SJCRH30 (cell line): ENCODE results near the gene NTM. TPM values are rescaled to one million over a fixed set of nuclear protein-coding genes. Genes with fewer than 3 reads are reported as not detected.

ENCODE experiments used
- DNase-seq, 2 experiments: peaks; one replicate each; pipeline ENCODE4 v3.0.0-alpha.2; 2015 to 2020
- H3K27ac ChIP-seq: fragments of 250-450 bp; sonication (Bioruptor Pico); 2 replicates; pipeline ENCODE4 v1.5.1; 2020; ENCODE audit warnings: mild to moderate bottlenecking, moderate library complexity
- H3K27me3 ChIP-seq: fragments of 250-450 bp; sonication (Bioruptor Pico); 2 replicates; pipeline ENCODE4 v1.5.1; 2020; ENCODE audit warnings: mild to moderate bottlenecking, moderate library complexity
- H3K36me3 ChIP-seq: fragments of 250-450 bp; sonication (Bioruptor Pico); 2 replicates; pipeline ENCODE4 v1.5.1; 2020; ENCODE audit warnings: mild to moderate bottlenecking, moderate library complexity
- H3K4me1 ChIP-seq: fragments of 250-450 bp; sonication (Bioruptor Pico); 2 replicates; pipeline ENCODE4 v1.5.1; 2020; ENCODE audit warnings: mild to moderate bottlenecking, moderate library complexity
- H3K4me3 ChIP-seq: fragments of 250-450 bp; sonication (Bioruptor Pico); 2 replicates; pipeline ENCODE4 v1.5.1; 2020; ENCODE audit warnings: mild to moderate bottlenecking, moderate library complexity
- H3K9me3 ChIP-seq: fragments of 250-450 bp; sonication (Bioruptor Pico); replicated peaks from 2 replicates; pipeline ENCODE4 v1.5.1; 2020; ENCODE audit warnings: mild to moderate bottlenecking, moderate library complexity
- total RNA-seq: library from RNA; depleted of rRNA; stranded (reverse); fragments of >200 nt; shearing (Covaris generic); gene quantifications from 2 replicates; pipeline ENCODE4 v1.2.3, GENCODE V29; 2014

Gene NTM
- total RNA-seq, 1 experiment from 2014 or later: not detected

- Histone ChIP-seq H3K27me3 (no peaks in the 10 kb centered on the region), H3K4me1 (no peaks in the 10 kb centered on the region), H3K36me3 (no peaks in the 10 kb centered on the region), H3K4me3 (no peak overlapping the region), H3K27ac (no peak overlapping the region), H3K9me3 (no peaks in the 10 kb centered on the region)
- no peak for DNase-seq
These were observed 673.3 kb downstream of the NTM start for GRCh38 chr11:132043714-132044113.

GRCh38 chr11:132045107-132045506, 674.7 kb downstream of the NTM start:
- Histone ChIP-seq H3K9me3 (no peaks in the 10 kb centered on the region), H3K27ac (no peak overlapping the region), H3K4me3 (no peak overlapping the region), H3K36me3 (no peaks in the 10 kb centered on the region), H3K4me1 (no peaks in the 10 kb centered on the region), H3K27me3 (no peaks in the 10 kb centered on the region)
- DNase-seq: no peak

- no peaks in the 10 kb centered on the region for H3K9me3 ChIP-seq
- no peaks in the 10 kb centered on the region for H3K4me1 ChIP-seq
- DNase-seq: no peak
- no peaks in the 10 kb centered on the region for H3K27me3 ChIP-seq
- no peaks in the 10 kb centered on the region for H3K36me3 ChIP-seq
- no peak overlapping the region for H3K4me3 ChIP-seq
- no peak overlapping the region for H3K27ac ChIP-seq
These were observed 676.0 kb downstream of the NTM start for GRCh38 chr11:132046288-132046865.

- Histone ChIP-seq H3K27ac (no peak overlapping the region), H3K27me3 (no peaks in the 10 kb centered on the region), H3K9me3 (no peaks in the 10 kb centered on the region), H3K4me3 (no peak overlapping the region), H3K36me3 (no peaks in the 10 kb centered on the region), H3K4me1 (no peaks in the 10 kb centered on the region)
- DNase-seq: no peak
These were observed 676.8 kb downstream of the NTM start for GRCh38 chr11:132047167-132047566.

- no peaks in the 10 kb centered on the region for H3K27me3 ChIP-seq
- H3K9me3 ChIP-seq: no peaks in the 10 kb centered on the region
- H3K4me3 ChIP-seq: no peak overlapping the region
- DNase-seq: no peak
- no peaks in the 10 kb centered on the region for H3K4me1 ChIP-seq
- H3K36me3 ChIP-seq: no peaks in the 10 kb centered on the region
- H3K27ac ChIP-seq: no peak overlapping the region
These were observed 677.6 kb downstream of the NTM start for GRCh38 chr11:132048040-132048439.

- Histone ChIP-seq H3K4me3 (no peak overlapping the region), H3K4me1 (no peaks in the 10 kb centered on the region), H3K27me3 (no peaks in the 10 kb centered on the region), H3K27ac (no peak overlapping the region), H3K36me3 (no peaks in the 10 kb centered on the region), H3K9me3 (no peaks in the 10 kb centered on the region)
- DNase-seq: no peak
These were observed 678.8 kb downstream of the NTM start for GRCh38 chr11:132049205-132049604.

GRCh38 chr11:132050049-132050448, 679.6 kb downstream of the NTM start:
- Histone ChIP-seq H3K4me1 (peaks cover 3% of the 10 kb centered on the region; the same call in 1 of the 2 replicates), H3K27me3 (no peaks in the 10 kb centered on the region), H3K36me3 (no peaks in the 10 kb centered on the region), H3K9me3 (no peaks in the 10 kb centered on the region), H3K27ac (no peak overlapping the region), H3K4me3 (no peak overlapping the region)
- DNase-seq: no peak

GRCh38 chr11:132050577-132051165, 680.3 kb downstream of the NTM start:
- no peaks in the 10 kb centered on the region for H3K9me3 ChIP-seq
- H3K4me1 ChIP-seq: peaks cover 4% of the 10 kb centered on the region; the same call in 1 of the 2 replicates
- no peaks in the 10 kb centered on the region for H3K36me3 ChIP-seq
- no peak overlapping the region for H3K27ac ChIP-seq
- DNase-seq: no peak
- no peaks in the 10 kb centered on the region for H3K27me3 ChIP-seq
- H3K4me3 ChIP-seq: no peak overlapping the region

GRCh38 chr11:132051704-132052103, 681.3 kb downstream of the NTM start:
- Histone ChIP-seq H3K4me1 (peaks cover 11% of the 10 kb centered on the region; the same call in 1 of the 2 replicates), H3K27ac (no peak overlapping the region), H3K9me3 (no peaks in the 10 kb centered on the region), H3K36me3 (no peaks in the 10 kb centered on the region), H3K4me3 (no peak overlapping the region), H3K27me3 (no peaks in the 10 kb centered on the region)
- DNase-seq: no peak

- H3K4me3 ChIP-seq: no peak overlapping the region
- H3K27ac ChIP-seq: no peak overlapping the region
- H3K4me1 ChIP-seq: peaks cover 12% of the 10 kb centered on the region; the same call in 1 of the 2 replicates
- DNase-seq: no peak
- no peaks in the 10 kb centered on the region for H3K36me3 ChIP-seq
- H3K9me3 ChIP-seq: no peaks in the 10 kb centered on the region
- no peaks in the 10 kb centered on the region for H3K27me3 ChIP-seq
These were observed 681.9 kb downstream of the NTM start for GRCh38 chr11:132052342-132052741.

GRCh38 chr11:132052904-132053303, 682.5 kb downstream of the NTM start:
- Histone ChIP-seq H3K27ac (no peak overlapping the region), H3K4me1 (peaks cover 12% of the 10 kb centered on the region; the same call in 1 of the 2 replicates), H3K27me3 (no peaks in the 10 kb centered on the region), H3K4me3 (no peak overlapping the region), H3K36me3 (no peaks in the 10 kb centered on the region), H3K9me3 (no peaks in the 10 kb centered on the region)
- DNase-seq: no peak

GRCh38 chr11:132054822-132055221, 684.4 kb downstream of the NTM start:
- peak overlapping the region; percentile 51 for H3K27ac ChIP-seq

GRCh38 chr11:132055296-132055695, 684.9 kb downstream of the NTM start:
- no peak for DNase-seq
- peaks cover 12% of the 10 kb centered on the region; the same call in 1 of the 2 replicates for H3K4me1 ChIP-seq

More at GRCh38 chr11:132054822-132055221, 684.4 kb downstream of the NTM start:
- no peaks in the 10 kb centered on the region for H3K9me3 ChIP-seq
- H3K27me3 ChIP-seq: no peaks in the 10 kb centered on the region
- no peaks in the 10 kb centered on the region for H3K36me3 ChIP-seq
- no peak overlapping the region for H3K4me3 ChIP-seq
- H3K4me1 ChIP-seq: peaks cover 12% of the 10 kb centered on the region; the same call in 1 of the 2 replicates
- DNase-seq: peak; percentile 5 to 14

GRCh38 chr11:132056689-132057088, 686.3 kb downstream of the NTM start:
- Histone ChIP-seq H3K27me3 (no peaks in the 10 kb centered on the region), H3K9me3 (no peaks in the 10 kb centered on the region), H3K4me1 (peaks cover 12% of the 10 kb centered on the region; the same call in 1 of the 2 replicates), H3K4me3 (no peak overlapping the region), H3K27ac (peak overlapping the region; percentile 59), H3K36me3 (no peaks in the 10 kb centered on the region)
- peak; percentile 48 to 50 for DNase-seq

More at GRCh38 chr11:132055296-132055695, 684.9 kb downstream of the NTM start:
- Histone ChIP-seq H3K27me3 (no peaks in the 10 kb centered on the region), H3K36me3 (no peaks in the 10 kb centered on the region), H3K4me3 (no peak overlapping the region), H3K27ac (peak overlapping the region; percentile 51), H3K9me3 (no peaks in the 10 kb centered on the region)

GRCh38 chr11:132057266-132057665, 686.9 kb downstream of the NTM start:
- no peak for DNase-seq
- Histone ChIP-seq H3K27ac (peak overlapping the region; percentile 59), H3K4me3 (no peak overlapping the region), H3K27me3 (no peaks in the 10 kb centered on the region), H3K9me3 (no peaks in the 10 kb centered on the region), H3K36me3 (no peaks in the 10 kb centered on the region), H3K4me1 (peaks cover 12% of the 10 kb centered on the region; the same call in 1 of the 2 replicates)
